ENCODE results near the gene SSH3. TPM values are rescaled to one million over a fixed set of nuclear protein-coding genes. Genes with fewer than 3 reads are reported as not detected.

SSH3 gene
- total RNA-seq, 2 donors from 2014 or later, result 18.1 to 22.2 TPM

- no peak for ATAC-seq
- intact Hi-C loops (cut with DNase I), result no loop called here
These were observed 25.0 kb upstream of the SSH3 start for GRCh38 chr11:67278135-67278938.

GRCh38 chr11:67278939-67279588 lies 24.3 kb upstream of the SSH3 start:
- intact Hi-C loops (cut with DNase I), result no loop called here
- peak; percentile 9 for DNase-seq
- ATAC-seq, result no peak

More at GRCh38 chr11:67278135-67278938, 25.0 kb upstream of the SSH3 start:
- peak; percentile 21 for DNase-seq

GRCh38 chr11:67279589-67280340 lies 23.6 kb upstream of the SSH3 start:
- ATAC-seq (no peak), DNase-seq (peak; percentile 20)
- intact Hi-C loops (cut with DNase I), result no loop called here

GRCh38 chr11:67280341-67280787 lies 23.0 kb upstream of the SSH3 start:
- ATAC-seq, result no peak
- intact Hi-C loops (cut with DNase I), result no loop called here
- peak; percentile 13 for DNase-seq

GRCh38 chr11:67280788-67281551 lies 22.4 kb upstream of the SSH3 start:
- intact Hi-C loops (cut with DNase I), result no loop called here
- ATAC-seq (no peak), DNase-seq (peak; percentile 22)

- ATAC-seq (no peak), DNase-seq (no peak)
- intact Hi-C loops (cut with DNase I), result no loop called here
These were observed 21.7 kb upstream of the SSH3 start for GRCh38 chr11:67281552-67282150.

- no peak for ATAC-seq
- intact Hi-C loops (cut with DNase I), result no loop called here
- DNase-seq, result peak; percentile 17
These were observed 21.0 kb upstream of the SSH3 start for GRCh38 chr11:67282155-67282875.

- peak; percentile 21 for DNase-seq
- intact Hi-C loops (cut with DNase I), result no loop called here
- ATAC-seq, result no peak
These were observed 20.4 kb upstream of the SSH3 start for GRCh38 chr11:67282876-67283371.

- ATAC-seq (peak in 1 of 2 donors; percentile 13), DNase-seq (peak; percentile 34)
- intact Hi-C loops (cut with DNase I), result no loop called here
These were observed 19.8 kb upstream of the SSH3 start for GRCh38 chr11:67283481-67283963.

GRCh38 chr11:67284811-67285540 lies 18.4 kb upstream of the SSH3 start:
- no peak for ATAC-seq
- intact Hi-C loops (cut with DNase I), result no loop called here
- DNase-seq, result peak; percentile 21

- intact Hi-C loops (cut with DNase I), result no loop called here
- DNase-seq (peak; percentile 26), ATAC-seq (no peak)
These were observed 17.5 kb upstream of the SSH3 start for GRCh38 chr11:67285541-67286498.

GRCh38 chr11:67286621-67287333 lies 16.6 kb upstream of the SSH3 start:
- ATAC-seq (no peak), DNase-seq (peak; percentile 30)
- intact Hi-C loops (cut with DNase I), result no loop called here

- DNase-seq (peak; percentile 18), ATAC-seq (no peak)
- intact Hi-C loops (cut with DNase I), result no loop called here
These were observed 15.8 kb upstream of the SSH3 start for GRCh38 chr11:67287355-67288197.

GRCh38 chr11:67288198-67288451 lies 15.2 kb upstream of the SSH3 start:
- no peak for DNase-seq
- no peak for ATAC-seq
- intact Hi-C loops (cut with DNase I), result no loop called here
